GM19455 (cell line): ENCODE measurements around the gene DCUN1D2.

Source experiments
- ATAC-seq: cut with Tn5 transposase; IDR thresholded peaks from one replicate; pipeline ENCODE4 v1.9.1; 2021; ENCODE audit not compliant: unreplicated experiment

The DCUN1D2 gene

GRCh38 chr13:113413178-113413897, 77.2 kb downstream of the DCUN1D2 start:
- no peak for ATAC-seq

DNA sequence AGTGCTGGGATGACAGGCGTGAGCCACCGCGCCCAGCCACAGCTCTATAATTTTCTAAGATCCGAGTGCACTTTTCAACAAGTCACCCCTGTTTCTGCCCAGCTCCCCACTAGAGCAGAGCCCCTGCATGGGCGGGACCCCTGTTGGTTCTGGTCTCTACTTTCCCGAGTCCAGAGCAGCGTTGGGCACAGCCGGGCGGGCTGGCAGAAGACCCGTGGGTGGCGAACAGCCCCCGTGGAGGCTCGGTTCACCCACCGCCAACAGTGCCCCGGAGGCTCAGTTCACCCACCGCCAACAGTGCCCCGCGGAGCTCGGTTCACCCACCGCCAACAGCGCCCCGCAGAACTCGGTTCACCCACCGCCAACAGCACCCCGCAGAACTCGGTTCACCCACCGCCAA, 78.1 kb downstream of the DCUN1D2 start:
- ATAC-seq, result no peak

- no peak for ATAC-seq
These were observed 79.1 kb downstream of the DCUN1D2 start for GRCh38 chr13:113411216-113412023.

DNA sequence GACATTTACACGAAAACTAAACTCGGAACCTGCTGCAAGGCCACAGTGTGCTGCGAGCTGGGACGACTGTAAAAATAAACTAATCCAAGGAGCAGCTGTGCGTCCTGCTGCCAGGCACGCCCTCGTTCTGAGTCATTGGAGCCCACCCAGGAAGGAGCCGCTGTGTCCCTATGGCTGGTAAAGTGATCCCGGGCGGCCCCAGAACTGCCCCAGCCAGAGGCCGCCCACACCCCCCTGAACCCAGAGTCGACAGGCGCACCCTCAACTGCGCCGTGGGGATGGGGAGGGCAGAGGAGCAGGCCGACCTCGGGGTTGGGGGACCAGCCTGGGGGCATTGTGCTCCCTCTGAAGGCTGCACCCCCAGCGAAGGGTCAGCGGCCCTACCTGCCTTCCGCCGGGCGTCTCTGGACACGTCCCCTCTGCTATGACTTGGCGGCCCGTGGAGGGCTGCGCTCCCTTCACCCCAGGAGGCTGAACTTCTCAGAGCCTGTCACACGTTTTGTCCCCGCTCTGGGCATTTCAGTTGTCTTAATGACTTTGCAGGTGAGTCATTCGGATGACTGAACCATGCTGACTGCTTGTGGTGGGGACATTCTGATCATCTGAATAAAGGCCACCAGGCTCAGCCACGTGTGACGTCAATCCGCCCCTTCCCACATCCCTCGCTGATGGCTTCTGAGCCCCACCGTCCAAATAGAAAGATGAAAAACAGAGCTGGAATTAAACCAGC, 79.9 kb downstream of the DCUN1D2 start:
- ATAC-seq, result no peak

GRCh38 chr13:113408562-113408961, 81.9 kb downstream of the DCUN1D2 start:
- ATAC-seq, result no peak

- ATAC-seq, result no peak
These were observed 82.7 kb downstream of the DCUN1D2 start for GRCh38 chr13:113407531-113408393.

DNA sequence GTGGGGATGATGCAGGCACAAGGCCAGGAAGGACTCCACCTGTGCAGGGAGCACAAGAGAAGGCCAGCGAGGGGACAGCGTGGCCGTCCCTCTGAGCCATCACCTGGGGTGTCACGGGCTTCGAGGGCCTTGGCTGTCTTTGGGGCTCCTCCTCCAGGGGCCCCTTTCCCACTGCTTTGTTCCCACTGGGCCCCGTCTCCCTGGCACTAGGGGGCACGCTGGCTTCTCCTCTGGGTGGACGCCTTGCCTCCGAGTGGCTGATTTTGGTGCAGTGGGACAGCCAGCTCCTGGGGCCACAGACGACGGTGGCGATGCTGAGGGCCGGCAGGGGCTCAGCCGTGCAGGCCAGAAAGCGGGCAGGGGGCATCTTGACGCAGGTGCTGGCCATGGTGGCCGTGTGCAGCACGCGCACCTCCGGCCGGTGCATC, 83.4 kb downstream of the DCUN1D2 start:
- no peak for ATAC-seq

GRCh38 chr13:113406321-113407102, 84.0 kb downstream of the DCUN1D2 start:
- ATAC-seq, result no peak
